SW 1271 (cell line): ENCODE results near the gene TBXA2R.
"Not testable (repeated sequence)": the region's sequence is repeated elsewhere in the genome, so short reads cannot be mapped to it uniquely, and the experiment has no call there.

ENCODE experiments used
- DNase-seq, 2 experiments: peaks; one replicate each; lab custom pipeline; 2025; lab: John Stamatoyannopoulos, UW

Gene TBXA2R

GRCh38 chr19:3606690-3607289 is at the start of gene TBXA2R:
TBXA2R (minus strand) TSS chr19:3606875; CDS start chr19:3600634, 6,241 bp downstream.
- peak in 1 of 2 experiments; percentile 57 for DNase-seq

GRCh38 chr19:3656073-3656746 is 49.5 kb upstream of the TBXA2R start:
- DNase-seq, result no peak

- no peak for DNase-seq
Measured at GRCh38 chr19:3655402-3656072, 48.9 kb upstream of the TBXA2R start.

GRCh38 chr19:3653865-3654513 is 47.3 kb upstream of the TBXA2R start:
- DNase-seq, result no peak

GRCh38 chr19:3653081-3653795 is 46.6 kb upstream of the TBXA2R start:
- DNase-seq, result no peak

- no peak for DNase-seq
Measured at GRCh38 chr19:3652422-3652821, 45.7 kb upstream of the TBXA2R start.

- DNase-seq, result no peak
Measured at GRCh38 chr19:3651684-3652083, 45.0 kb upstream of the TBXA2R start.

GRCh38 chr19:3649888-3650287 is 43.2 kb upstream of the TBXA2R start:
- DNase-seq, result no peak

GRCh38 chr19:3648037-3648905 is 41.6 kb upstream of the TBXA2R start:
- DNase-seq, result no peak

- not testable (repeated sequence) for DNase-seq
Measured at GRCh38 chr19:3647102-3647501, 40.4 kb upstream of the TBXA2R start.

- no peak for DNase-seq
Measured at GRCh38 chr19:3646336-3647092, 39.8 kb upstream of the TBXA2R start.

GRCh38 chr19:3645726-3646125 is 39.1 kb upstream of the TBXA2R start:
- DNase-seq, result no peak

- no peak for DNase-seq
Measured at GRCh38 chr19:3645067-3645396, 38.4 kb upstream of the TBXA2R start.

GRCh38 chr19:3644351-3645066 is 37.8 kb upstream of the TBXA2R start:
- DNase-seq, result no peak

GRCh38 chr19:3643674-3644313 is 37.1 kb upstream of the TBXA2R start:
- no peak for DNase-seq

GRCh38 chr19:3642987-3643673 is 36.5 kb upstream of the TBXA2R start:
- DNase-seq, result no peak

GRCh38 chr19:3642296-3642695 is 35.6 kb upstream of the TBXA2R start:
- DNase-seq, result no peak

GRCh38 chr19:3641515-3642269 is 35.0 kb upstream of the TBXA2R start:
- DNase-seq, result no peak
